Measurements from ENCODE around the gene GNG4. TPM values are rescaled to one million over a fixed set of nuclear protein-coding genes. Genes with fewer than 3 reads are reported as not detected.
"Not testable (repeated sequence)": the region's sequence is repeated elsewhere in the genome, so short reads cannot be mapped to it uniquely, and the experiment has no call there.

Gene GNG4
- polyA plus RNA-seq, 1 donor = 0.28 TPM

GRCh38 chr1:235579891-235580290 is 69.7 kb downstream of the GNG4 start:
- DNase-seq = no peak

GRCh38 chr1:235575597-235575996 is 74.0 kb downstream of the GNG4 start:
- DNase-seq = no peak

- DNase-seq = no peak
Measured at GRCh38 chr1:235573880-235574279, 75.7 kb downstream of the GNG4 start.

DNA sequence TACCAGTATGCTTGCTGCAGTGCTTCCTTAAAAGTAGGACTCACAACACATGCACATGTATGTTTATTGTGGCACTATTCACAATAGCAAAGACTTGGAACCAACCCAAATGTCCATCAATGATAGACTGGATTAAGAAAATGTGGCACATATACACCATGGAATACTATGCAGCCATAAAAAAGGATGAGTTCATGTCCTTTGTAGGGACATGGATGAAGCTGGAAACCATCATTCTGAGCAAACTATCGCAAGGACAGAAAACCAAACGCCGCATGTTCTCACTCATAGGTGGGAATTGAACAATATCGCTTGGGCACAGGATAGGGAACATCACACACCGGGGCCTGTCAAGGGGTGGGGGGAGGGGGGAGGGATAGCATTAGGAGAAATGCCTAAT is 76.6 kb downstream of the GNG4 start:
- DNase-seq = not testable (repeated sequence)

GRCh38 chr1:235571482-235571881 is 78.1 kb downstream of the GNG4 start:
- no peak for DNase-seq

- no peak for DNase-seq
Measured at GRCh38 chr1:235567812-235568503, 81.6 kb downstream of the GNG4 start.

DNA sequence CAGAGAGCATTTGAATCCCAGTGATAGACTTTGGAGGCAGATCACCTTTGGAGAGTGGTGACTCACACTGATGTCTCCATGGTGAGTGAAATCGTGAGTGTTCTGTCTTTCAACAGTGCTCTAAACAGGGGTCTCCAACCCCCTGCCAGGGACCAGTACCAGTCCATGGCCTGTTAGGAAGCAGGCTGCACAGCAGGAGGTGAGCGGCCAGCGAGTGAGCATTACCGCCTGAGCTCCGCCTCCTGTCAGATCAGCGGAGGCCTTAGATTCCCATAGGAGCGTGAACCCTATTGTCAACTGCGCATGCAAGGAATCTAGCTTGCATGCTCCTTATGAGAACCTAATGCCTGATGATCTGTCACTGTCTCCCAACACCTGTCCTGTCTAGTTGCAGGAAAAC is 83.5 kb downstream of the GNG4 start:
- DNase-seq = no peak

GRCh38 chr1:235563513-235564061 is 86.0 kb downstream of the GNG4 start:
- no peak for DNase-seq

DNA sequence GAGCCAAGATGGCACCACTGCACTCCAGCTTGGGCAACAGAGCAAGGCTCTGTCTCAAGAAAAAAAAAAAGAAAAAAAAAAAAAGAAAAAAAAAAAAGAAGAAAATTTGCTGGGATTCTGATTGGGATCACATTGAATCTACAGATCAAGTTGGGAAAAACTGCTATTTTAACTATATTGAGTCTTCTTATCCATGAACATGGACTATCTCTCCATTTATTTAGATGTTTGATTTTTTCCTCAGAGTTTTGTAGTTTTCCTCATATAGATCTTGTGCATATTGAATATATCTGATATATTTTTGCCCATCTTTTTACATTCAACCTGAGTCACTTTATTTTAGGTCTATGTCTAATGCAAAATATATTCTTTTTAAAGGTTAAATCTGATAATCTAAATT is 87.0 kb downstream of the GNG4 start:
- DNase-seq = no peak

- DNase-seq = no peak
Measured at GRCh38 chr1:235558621-235559169, 90.9 kb downstream of the GNG4 start.

- DNase-seq = no peak
Measured at GRCh38 chr1:235557495-235557894, 92.1 kb downstream of the GNG4 start.

- DNase-seq = no peak
Measured at GRCh38 chr1:235556807-235557206, 92.8 kb downstream of the GNG4 start.

GRCh38 chr1:235553112-235553551 is 96.5 kb downstream of the GNG4 start:
- no peak for DNase-seq

- DNase-seq = no peak
Measured at GRCh38 chr1:235552146-235552716, 97.4 kb downstream of the GNG4 start.

- DNase-seq = no peak
Measured at GRCh38 chr1:235549351-235550139, 100.0 kb downstream of the GNG4 start.

DNA sequence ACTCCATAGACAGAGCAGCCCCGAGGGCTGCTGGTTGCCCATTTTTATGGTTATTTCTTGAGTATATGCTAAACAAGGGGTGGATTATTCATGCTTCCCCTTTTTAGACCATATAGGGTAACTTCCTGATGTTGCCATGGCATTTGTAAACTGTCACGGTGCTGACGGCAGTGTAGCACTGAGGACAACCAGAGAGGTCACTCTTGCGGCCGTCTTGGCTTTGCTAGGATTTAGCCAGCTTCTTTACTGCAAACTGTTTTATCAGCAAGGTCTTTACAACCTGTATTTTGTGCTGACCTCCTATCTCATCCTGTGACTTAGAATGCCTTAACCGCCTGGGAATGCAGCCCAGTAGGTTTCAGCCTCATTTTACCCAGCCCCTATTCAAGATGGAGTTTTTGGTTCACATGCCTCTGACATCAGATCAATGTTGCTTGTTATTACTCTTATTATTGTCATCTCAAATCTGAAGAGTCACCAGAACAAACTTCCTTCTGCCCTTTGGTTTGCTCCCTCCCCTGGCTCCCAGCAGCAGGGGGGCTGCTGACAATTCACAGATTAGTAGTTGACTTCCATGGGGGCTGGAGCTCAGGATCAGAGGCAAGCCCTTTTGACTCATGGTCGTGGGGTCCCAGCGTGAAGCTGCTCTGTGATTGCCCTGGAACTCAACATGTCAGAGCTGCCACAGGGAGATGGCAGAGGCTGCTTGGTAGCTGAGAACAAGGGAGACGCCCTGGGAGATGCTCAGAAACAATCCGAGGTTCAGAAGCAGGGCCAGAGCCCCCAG is 103.0 kb downstream of the GNG4 start:
- DNase-seq = not testable (repeated sequence)

- no peak for DNase-seq
Measured at GRCh38 chr1:235545292-235545930, 104.2 kb downstream of the GNG4 start.

- DNase-seq = not testable (repeated sequence)
Measured at GRCh38 chr1:235542845-235543244, 106.7 kb downstream of the GNG4 start.

DNA sequence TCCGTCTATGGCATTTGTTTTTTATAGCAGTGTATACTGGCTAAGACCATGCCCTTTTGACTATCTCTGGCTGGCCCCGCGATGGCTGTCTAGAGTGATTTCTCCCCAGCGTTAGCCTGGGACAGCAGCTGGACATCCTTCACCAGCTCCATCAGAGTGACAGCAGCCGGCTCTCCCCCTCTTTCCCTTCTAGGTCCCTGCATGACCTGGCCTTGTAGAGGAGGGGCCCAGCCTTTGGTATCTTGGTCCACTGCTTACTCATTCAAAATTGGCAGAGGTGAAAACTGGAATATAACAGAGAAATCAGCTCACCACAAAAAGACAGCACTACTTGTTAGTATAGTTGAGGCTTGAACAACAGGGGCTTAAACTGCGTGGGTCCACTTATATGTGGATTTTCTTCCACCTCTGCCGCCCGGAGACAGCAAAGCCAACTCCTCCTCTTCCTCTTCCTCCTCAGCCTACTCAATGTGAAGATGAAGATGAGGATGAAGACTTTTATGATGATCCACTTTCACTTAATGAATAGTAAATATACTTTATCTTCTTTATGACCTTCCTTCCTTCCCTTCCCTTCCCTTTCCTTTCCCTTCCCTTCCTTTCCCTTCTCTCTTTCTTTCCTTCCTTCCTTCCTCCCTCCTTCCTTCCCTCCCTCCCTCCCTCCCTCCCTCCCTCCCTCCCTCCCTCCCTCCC is 116.0 kb downstream of the GNG4 start:
- no peak for DNase-seq

DNA sequence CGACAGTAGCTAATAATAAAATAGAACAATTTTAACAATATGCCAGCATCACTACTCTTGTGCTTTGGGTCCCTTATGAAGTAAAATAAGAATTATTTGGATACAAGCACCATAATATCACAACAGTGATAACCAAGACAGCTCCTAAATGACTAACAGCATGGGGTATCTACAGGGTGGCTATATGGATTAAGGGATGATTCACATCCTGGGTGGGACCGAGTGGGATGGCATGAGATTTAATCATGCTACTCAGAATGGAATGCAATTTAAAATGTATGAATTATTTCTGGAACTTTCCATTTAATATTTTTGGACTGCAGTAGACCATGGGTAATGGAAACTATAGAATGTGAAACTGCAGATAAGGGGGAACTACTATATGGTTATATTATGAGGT is 117.2 kb downstream of the GNG4 start:
- no peak for DNase-seq

GRCh38 chr1:235527196-235527814 is 122.3 kb downstream of the GNG4 start:
- DNase-seq = no peak

All from hindlimb muscle (tissue), 1 donor.